HFF-Myc (cell line): ENCODE results near the gene WNT1.

Source experiments
- DNase-seq: peaks from one replicate; pipeline ENCODE4 v3.0.0-alpha.2; 2011; ENCODE audit warnings: low read depth; ENCODE audit errors: extremely low read depth
- H3K4me3 ChIP-seq: replicated peaks from 2 replicates; pipeline ENCODE4 v1.5.1; 2011; ENCODE audit warnings: low read depth, mild to moderate bottlenecking, control low read depth, low read length
- TF ChIP-seq, protein P1 (sequence below): IDR thresholded peaks from 2 replicates; pipeline ENCODE4 v1.5.1; 2012; ENCODE audit warnings: mild to moderate bottlenecking, low read depth, low read length, control low read depth; ENCODE audit errors: missing control alignments

WNT1 gene

DNA sequence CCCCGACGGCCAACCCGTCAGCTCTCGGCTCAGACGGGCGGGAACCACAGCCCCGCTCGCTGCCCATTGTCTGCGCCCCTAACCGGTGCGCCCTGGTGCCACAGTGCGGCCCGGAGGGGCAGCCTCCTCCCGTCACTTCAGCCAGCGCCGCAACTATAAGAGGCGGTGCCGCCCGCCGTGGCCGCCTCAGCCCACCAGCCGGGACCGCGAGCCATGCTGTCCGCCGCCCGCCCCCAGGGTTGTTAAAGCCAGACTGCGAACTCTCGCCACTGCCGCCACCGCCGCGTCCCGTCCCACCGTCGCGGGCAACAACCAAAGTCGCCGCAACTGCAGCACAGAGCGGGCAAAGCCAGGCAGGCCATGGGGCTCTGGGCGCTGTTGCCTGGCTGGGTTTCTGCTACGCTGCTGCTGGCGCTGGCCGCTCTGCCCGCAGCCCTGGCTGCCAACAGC is at the start of gene WNT1:
Gene WNT1, plus strand, starts transcription at position 32 of the 450 bp plus-strand sequence. Its CDS starts 329 bp downstream, at position 361.
- no peak within 1 kb of the TSS for H3K4me3 ChIP-seq
- no peak for DNase-seq
- TF ChIP-seq, protein P1, sequence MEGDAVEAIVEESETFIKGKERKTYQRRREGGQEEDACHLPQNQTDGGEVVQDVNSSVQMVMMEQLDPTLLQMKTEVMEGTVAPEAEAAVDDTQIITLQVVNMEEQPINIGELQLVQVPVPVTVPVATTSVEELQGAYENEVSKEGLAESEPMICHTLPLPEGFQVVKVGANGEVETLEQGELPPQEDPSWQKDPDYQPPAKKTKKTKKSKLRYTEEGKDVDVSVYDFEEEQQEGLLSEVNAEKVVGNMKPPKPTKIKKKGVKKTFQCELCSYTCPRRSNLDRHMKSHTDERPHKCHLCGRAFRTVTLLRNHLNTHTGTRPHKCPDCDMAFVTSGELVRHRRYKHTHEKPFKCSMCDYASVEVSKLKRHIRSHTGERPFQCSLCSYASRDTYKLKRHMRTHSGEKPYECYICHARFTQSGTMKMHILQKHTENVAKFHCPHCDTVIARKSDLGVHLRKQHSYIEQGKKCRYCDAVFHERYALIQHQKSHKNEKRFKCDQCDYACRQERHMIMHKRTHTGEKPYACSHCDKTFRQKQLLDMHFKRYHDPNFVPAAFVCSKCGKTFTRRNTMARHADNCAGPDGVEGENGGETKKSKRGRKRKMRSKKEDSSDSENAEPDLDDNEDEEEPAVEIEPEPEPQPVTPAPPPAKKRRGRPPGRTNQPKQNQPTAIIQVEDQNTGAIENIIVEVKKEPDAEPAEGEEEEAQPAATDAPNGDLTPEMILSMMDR = no peak

DNA sequence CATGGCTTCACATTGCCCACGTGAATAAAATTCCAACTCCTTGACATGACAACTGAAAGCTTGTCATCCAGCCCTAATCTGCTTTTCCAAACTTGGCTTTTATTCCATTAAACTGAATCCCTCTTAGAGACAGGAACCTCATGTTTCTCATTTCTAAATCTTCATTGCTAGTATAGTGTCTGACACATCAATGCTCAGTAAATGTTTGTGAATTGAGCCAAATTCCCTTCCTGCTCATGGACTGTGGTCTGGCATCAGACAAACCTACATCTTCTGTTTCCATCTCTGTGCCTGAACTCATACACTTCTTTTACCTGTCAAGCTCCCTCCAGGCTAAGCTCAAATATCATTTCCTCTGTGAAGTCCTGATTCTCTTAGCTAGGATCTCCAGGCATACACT is 48.6 kb upstream of the WNT1 start:
- TF ChIP-seq, protein P1 = no peak
- H3K4me3 ChIP-seq = no peak overlapping the region
- DNase-seq = no peak

GRCh38 chr12:48930475-48930874 is 47.6 kb upstream of the WNT1 start:
- TF ChIP-seq, protein P1 = no peak
- no peak for DNase-seq
- no peak overlapping the region for H3K4me3 ChIP-seq

- DNase-seq = no peak
- no peak overlapping the region for H3K4me3 ChIP-seq
- TF ChIP-seq, protein P1 = no peak
Measured at GRCh38 chr12:48932878-48933277, 45.2 kb upstream of the WNT1 start.

- DNase-seq = no peak
- H3K4me3 ChIP-seq = no peak overlapping the region
- TF ChIP-seq, protein P1 = no peak
Measured at GRCh38 chr12:48933664-48934311, 44.3 kb upstream of the WNT1 start.

DNA sequence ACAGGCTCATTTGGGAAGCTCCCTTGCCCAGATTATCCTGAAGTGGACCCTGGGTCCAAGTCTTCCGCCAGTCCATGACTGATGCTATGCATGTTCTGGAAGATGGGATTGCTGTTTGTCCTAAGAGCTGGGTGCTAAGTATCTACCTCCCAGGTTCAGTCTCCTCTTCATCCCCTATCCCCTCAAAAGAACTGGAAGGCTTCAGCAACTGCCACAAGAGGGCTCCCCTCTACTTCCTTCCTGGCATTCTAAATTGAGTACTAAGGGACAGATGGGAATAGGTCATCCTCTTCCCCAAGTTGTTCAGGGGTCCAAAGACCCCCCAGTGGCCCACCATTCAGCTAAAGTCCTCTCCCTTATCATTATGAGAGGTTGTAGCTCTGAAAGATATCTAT is 43.8 kb upstream of the WNT1 start:
- TF ChIP-seq, protein P1 = peak; percentile 40
- no peak overlapping the region for H3K4me3 ChIP-seq
- no peak for DNase-seq

DNA sequence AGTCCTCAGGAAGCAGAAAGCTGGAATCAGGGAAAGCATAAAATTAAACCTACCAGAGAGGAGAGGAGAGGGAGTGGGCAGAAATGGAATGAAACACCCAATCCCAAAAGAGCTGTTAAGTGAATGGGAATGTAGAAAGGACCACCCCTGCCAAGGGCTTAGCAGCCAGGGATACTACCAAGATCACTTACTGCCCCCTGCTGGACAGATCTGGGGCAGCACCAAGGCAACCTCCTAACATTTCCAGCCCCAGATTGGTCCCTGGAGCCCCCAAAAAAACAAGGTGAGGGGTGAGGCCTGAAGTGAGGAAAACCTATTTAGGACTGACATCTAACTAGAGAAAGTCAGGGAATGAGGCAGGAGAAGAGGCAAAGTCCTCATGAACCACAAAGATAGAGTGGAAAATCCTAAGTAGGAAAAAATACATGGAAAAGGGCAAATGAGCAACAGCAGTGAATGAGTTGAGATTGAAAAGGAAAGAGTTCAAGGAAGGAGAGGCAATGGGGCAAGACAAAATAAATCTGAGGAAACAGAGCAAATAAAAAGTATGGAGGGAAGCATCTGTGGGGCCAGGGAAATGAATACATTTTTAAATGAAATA is 41.6 kb upstream of the WNT1 start:
- TF ChIP-seq, protein P1 = peak; percentile 98
- H3K4me3 ChIP-seq = no peak overlapping the region
- DNase-seq = no peak
